GM15510 (cell line): ENCODE measurements around the gene SACS.

Source experiments
- POLR2A ChIP-seq: IDR thresholded peaks from 3 replicates; pipeline ENCODE4 v1.6.1; 2011; ENCODE audit warnings: borderline replicate concordance; ENCODE audit not compliant: insufficient read length; ENCODE audit errors: extremely low read depth

SACS gene

DNA sequence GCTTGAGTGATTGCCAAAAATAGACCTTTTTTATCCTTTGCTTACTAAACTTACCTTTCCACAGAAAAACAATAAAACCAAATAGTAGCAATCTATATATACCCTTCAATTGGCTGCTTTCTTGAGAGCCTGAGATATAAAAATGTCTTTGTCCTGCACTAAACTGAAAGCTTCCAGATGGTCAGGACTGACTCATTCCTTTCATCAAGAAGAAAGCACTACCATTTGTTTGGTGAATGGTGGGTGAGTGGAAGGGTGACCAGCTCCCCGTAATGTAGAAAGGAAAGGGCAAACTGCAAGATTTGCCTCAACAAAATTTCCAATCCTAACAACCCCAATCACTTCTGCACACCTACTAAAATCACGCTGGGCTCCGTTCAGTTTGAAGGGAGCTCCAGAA, 67.8 kb downstream of the SACS start:
- no peak for TF ChIP-seq POLR2A

DNA sequence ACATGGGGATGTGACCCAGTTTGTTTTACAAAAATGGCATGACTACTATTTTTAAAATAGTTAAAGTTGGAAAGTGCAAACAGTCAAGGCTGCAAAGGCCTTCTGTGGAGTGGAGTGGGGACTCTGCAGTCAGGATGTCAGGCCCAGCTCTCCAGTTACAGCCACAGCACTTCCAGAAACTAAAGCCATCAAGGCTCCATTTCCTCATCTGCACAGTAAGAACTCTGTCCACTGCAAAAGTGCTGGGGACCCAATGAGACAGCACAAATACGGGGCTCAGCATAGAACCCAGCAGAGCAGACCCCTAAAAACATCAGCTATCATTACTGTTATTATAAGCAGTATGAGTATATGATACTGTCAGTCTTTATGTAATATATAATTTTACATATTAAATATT, 73.6 kb downstream of the SACS start:
- no peak for TF ChIP-seq POLR2A

DNA sequence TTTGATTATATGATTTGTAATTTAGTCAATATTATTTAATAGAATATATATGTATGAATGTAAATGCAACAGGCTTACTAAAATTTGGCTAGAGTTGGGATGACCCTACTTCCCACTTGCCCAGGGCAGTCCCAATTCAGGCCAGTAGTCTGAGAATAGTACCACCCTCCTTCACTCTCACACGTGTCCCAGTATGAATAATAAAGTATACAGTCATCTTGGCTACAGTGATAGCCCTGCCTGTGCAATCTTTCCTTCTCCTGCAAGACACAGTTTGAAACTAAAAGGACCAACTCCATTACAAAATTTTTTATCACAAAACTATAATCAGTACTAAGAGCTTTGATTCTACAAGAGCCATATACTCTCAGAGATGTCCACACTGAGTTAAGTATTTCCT, 76.2 kb downstream of the SACS start:
- TF ChIP-seq POLR2A = no peak

DNA sequence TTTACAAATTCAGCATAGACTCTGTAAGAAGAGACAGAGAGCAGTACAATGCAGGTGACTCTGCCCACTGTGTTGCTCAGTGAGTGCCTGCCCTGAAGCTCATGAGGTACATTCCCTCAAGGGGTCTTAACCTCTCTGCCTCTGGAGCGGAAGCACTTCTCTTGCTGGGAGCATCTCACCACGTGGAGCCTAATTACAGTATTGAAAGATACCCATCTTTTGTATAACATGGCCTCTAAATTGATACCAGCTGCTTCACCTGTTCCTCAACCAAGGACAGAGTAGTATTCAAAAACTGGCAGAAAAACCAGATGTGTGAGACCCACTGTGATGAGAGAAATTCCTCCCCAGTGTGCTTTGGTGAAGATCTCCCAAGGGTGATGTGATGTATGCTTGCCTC, 77.1 kb downstream of the SACS start:
- TF ChIP-seq POLR2A = no peak

DNA sequence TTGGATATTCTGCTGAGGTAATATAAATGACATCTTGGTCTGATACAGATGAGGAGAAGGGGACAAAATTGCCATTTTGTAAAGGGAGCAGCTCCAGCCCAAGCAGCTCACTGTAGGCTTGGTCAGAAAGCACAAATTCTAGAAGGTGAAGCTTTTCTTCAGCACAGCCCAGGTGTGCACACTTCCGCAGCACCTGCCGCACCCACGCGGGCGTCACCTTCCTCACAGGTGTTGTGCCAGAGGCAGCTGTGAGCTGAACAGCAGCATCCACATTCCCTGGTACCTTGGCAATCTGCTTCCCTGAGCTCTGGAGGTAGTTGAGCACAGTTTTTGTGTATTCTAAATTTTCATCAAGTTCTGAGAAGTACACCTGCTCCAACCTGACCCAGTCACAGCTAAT, 79.0 kb downstream of the SACS start:
- TF ChIP-seq POLR2A = no peak

DNA sequence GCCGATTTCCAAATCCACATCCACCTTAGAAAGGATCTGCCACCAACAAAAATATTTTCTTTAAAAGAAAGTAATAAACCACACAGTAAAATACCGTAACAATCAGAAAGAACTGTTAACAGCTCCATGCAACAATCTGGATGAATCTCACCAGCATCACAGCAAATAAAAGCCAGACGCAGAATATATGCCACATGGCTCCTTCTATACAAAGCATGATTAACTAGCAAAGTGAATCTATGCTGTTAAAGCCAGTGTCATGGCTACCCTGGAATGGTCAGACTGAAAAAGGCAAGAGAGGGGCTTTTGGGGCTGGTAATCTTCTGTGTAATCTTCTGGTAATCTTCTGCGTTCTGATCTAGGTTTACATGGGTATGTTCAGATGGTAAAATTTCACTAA, 81.3 kb downstream of the SACS start:
- TF ChIP-seq POLR2A = no peak

DNA sequence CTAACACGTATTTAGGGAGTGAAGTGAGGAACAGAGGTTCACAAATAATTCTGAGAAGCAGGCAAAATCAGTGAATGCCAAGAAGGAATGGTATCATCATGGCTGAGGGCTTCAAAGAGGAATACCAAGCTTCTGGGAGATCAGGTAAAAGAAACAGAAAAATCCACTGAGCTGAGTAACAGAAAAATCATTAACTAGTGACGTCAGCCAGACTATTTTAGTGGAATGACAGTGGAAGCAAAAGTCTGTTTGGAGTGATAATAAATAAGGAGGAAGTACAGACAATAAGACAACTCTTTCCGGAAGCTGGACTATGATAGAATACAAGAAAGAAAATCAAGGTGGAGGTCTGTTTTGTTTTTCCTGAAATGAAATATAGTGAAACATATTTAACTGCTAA, 83.5 kb downstream of the SACS start:
- TF ChIP-seq POLR2A = no peak

DNA sequence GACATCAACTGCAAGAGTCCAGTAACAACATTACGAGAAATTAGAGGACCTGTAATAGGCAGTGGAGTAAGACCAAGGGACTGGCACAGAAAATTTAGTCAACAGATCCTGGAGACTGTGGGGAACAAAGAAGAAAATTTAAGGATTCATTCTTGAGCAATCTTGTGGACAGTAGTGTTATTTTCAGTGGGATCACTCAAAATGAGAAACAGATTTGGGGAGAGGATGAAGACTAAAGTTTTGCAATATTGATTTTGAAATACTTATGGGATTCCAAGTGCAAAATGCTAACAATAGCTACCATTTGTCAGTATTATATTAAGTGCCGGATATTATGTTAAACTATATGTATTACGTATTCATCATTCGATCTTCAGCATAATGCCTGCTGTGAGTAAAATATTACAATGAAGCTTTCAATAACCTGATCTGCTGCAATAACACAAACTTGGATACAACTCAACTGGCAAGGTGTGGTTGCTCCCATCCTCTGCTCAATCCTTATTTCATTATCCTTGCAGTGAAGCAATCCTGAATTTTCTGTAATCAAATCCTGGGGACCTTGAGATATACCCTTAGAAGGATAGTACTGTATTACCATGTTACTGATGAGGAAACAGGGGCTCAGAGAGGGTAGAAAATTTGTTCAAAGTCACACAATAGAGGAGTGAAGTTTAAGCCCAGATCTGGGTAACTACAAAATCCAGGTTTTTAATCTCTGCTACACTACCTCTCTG, 84.2 kb downstream of the SACS start:
- no peak for TF ChIP-seq POLR2A

DNA sequence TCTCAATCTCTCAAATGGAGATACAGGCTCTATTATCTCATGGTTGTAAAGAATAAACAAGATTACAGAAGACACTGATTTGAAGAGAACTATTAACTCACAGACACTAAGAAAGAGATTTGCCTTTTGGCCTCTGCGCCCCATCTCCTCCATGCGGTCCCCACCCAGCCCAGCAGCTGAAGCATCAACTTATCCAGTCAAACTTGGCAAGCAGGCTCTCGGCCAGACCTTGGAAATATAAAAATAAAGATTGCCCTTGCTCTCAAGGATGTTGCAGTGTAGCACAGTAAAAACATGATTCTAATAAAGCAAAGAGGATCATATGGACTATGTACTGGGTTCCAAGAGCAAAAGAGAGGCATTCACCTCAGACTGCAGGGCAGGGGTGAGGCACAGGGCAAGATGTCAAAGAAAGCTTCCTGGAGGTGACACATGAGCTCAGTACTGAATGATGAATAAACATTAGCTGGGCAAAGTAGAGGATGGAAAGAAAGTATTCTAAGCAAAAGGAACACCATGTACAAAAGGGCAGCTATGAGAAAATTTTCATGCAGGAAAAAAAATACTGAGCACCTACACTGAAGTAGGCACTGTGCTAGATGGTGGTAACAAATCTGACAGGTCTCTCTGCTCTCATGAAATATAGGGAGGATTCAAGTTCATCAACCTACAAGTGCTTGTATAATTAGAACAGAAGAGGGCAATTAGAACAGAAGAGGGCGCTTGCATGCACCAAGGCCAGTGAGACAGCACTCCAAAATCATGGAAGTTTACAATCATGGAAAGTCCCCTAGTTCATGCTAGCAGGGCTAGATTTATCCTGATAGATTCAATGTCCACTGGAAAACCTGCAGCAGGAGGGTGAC, 85.0 kb downstream of the SACS start:
- no peak for TF ChIP-seq POLR2A

DNA sequence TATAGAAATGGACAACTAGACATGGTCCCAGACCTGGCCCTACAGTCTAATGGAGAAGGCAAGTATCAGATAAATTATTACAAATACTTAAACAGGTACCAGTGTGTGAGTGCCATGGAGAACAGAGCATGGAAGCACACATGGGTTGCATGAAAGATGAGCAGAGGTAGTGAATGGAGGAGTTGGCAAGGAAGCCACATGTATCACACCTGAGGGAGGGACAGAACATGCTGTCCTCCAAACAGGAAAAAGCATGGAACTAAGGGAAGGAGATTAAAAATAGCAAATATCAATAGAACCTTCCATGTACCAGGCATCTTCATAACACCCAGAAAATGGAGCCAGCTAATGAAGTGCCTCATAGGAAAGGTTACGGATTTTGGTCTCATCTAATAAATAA, 85.9 kb downstream of the SACS start:
- no peak for TF ChIP-seq POLR2A

DNA sequence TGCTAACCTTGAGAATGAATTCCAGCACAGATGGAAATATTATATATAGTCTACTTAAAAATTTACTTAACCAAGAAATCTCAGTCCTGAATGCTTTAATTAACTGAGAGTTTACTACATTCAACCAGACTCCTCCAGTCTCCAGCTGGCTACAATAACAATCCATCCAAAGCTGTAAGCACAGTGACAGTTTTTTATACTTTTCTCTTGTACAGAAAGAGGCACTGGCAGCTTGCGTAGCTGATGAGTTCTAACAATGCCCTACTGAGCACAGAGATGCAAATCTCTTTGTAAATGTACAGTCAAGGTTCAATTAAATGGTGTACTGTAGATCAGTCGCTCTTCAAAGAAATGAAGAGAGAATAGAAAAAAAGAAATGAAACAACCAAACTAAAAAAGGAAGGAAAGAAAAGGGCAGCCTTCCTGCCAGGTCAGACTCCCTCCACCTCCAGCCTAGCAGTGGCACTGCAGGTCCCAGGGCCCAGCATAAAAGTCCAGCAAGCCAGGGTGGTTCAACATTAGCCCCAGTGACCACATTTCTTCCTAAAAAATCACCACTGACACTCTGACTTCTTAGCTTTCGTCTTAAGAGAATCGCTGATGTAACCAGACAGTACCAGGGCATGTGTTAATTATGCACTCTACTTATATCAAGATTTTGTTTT, 88.4 kb downstream of the SACS start:
- no peak for TF ChIP-seq POLR2A

DNA sequence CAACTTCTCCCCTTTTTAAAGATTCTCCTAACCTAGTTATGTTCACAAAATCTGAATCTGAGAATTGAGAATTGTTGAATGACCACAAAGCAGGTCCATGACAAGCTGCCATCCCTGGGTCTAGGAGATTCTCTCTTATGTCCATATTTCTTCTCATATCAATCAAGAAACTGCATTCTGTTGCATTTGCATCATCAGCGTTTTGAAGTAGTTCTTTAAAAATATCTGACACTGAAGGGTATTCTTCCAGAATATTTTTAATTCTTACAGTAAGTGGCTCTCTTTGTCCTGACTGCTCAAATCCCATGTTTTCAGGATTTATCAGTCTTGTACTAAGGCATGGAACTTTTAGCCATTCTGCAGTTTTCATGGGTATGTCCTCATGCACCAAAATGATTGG, 94.3 kb downstream of the SACS start:
- TF ChIP-seq POLR2A = no peak

DNA sequence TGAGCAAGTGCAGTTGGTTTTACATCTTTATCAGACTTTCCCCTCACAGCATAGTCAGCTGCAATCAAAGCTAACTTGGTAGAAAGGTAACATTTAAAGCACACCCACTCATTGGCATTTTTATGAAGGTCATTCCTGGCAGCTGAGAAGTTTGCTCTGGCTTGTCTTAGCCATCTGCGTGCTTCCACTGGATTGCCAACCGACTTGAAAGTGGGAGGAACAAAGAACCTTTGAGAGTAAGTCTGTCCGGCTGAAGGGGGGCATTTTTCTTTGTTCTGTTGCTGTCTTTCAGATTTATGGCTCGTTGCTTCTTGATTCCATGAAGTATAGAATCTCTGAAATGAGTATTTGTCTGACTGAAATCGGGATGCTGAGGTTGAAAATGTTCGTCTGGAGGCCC, 103.1 kb downstream of the SACS start:
- no peak for TF ChIP-seq POLR2A

DNA sequence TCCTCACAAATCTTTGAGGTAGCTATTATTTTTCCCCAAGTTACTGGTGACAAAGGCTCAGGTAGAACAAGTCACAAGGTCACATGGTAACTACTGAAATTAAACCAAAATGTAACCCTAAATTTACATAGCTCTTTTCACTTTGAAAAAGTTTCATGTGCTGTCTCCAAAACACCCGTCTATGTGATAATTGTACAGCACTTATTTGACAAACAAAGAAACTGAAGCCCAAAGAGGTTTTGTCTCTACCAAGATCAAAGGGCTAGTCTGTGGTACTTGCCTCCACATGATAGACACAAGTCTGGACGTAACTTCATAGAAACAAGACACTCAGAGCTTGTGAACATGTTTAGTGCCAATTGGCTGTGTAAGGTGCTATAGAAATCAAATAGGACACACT, 108.3 kb downstream of the SACS start:
- no peak for TF ChIP-seq POLR2A

DNA sequence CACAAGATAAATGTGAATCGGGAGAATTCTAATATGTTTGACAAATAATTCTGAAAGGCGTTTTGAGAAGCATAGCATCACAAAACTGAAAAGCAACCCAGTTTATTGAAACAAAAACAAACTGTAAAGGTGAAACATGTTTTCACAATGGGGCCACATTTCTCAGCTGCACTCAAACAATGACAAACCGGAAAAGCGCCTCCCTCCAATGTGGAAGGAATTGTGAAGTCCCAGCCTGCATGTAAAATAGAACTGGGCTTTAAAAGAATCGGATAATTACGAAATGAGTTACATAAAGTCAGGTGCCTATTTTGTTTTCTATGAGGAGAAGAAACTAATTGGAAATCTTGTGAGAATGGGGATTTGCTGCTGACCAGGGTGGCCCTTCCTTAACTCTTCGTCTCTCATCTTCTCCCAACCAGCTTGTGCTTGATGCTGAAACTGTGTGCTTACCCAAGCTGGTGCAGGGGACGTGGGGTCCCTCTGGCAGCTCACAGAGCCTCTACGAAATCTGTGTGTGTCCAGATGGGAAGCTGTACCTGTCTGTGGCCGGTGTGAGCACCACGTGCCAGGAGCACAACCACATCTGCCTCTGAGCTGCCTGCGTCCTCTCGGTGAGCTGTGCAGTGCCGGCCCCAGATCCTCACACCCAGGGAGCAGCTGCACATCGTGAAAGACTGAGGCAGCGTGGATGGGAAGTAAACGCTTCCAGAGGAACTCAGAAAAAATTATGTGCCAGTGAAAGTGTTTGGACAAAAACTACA, 109.4 kb downstream of the SACS start:
- no peak for TF ChIP-seq POLR2A
